ENCODE results near the gene LRBA.

- TF ChIP-seq, protein P1, sequence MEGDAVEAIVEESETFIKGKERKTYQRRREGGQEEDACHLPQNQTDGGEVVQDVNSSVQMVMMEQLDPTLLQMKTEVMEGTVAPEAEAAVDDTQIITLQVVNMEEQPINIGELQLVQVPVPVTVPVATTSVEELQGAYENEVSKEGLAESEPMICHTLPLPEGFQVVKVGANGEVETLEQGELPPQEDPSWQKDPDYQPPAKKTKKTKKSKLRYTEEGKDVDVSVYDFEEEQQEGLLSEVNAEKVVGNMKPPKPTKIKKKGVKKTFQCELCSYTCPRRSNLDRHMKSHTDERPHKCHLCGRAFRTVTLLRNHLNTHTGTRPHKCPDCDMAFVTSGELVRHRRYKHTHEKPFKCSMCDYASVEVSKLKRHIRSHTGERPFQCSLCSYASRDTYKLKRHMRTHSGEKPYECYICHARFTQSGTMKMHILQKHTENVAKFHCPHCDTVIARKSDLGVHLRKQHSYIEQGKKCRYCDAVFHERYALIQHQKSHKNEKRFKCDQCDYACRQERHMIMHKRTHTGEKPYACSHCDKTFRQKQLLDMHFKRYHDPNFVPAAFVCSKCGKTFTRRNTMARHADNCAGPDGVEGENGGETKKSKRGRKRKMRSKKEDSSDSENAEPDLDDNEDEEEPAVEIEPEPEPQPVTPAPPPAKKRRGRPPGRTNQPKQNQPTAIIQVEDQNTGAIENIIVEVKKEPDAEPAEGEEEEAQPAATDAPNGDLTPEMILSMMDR (IDR thresholded peaks at IDR 0.05; ENCODE audit: low read length): no peak
- no peak for TF ChIP-seq EZH2phosphoT487 (IDR thresholded peaks at IDR 0.05; ENCODE audit: low read length)
These were observed 489.7 kb downstream of the LRBA start for GRCh38 chr4:150525321-150525868.

Measured in MM.1S (cell line).